K562 (cell line): Measurements from ENCODE around the gene PIGQ. TPM values are rescaled to one million over a fixed set of nuclear protein-coding genes. Genes with fewer than 3 reads are reported as not detected.

Experiments
- ATAC-seq: fragments of 200-7000 bp; cut with Tn5 transposase; 3 replicates; pipeline ENCODE4 v1.9.1; 2020; ENCODE audit warnings: moderate library complexity
- BruUV-seq: library from RNA; stranded (reverse); fragments of 400-500 nt; replicated peaks from 2 replicates; lab custom pipeline; 2021; lab: Mats Ljungman, UMichigan
- CTCF ChIA-PET: fragments of 300-600 bp; formaldehyde crosslinking; extraction: SDS; loops from one replicate; lab custom pipeline; 2021; ENCODE audit warnings: low intra/inter-chr PET ratio; lab: Yijun Ruan, JAX
- POLR2A ChIA-PET: fragments of 300-600, 350-650 bp; sonication (Branson Sonifier 250); formaldehyde crosslinking; extraction: SDS; loops from one replicate; lab custom pipeline; 2021; ENCODE audit warnings: antibody characterized with exemption, inconsistent platforms; lab: Yijun Ruan, JAX
- DNase-seq, 4 experiments: peaks; one replicate each; pipeline versions ENCODE4 v3.0.0 to v3.0.0-alpha.2; 2011 to 2018; ENCODE audit warnings: low spot score in 3 of 4, mixed read lengths in 3 of 4; ENCODE audit errors: extremely low read depth in 1 of 4
- FAIRE-seq: peaks from 2 replicates; lab custom pipeline; 2011; peaks lifted over from hg19 to GRCh38; lab: Jason Lieb, UNC
- H2AFZ ChIP-seq: 2 replicates; pipeline ENCODE4 v1.6.0; 2011; ENCODE audit warnings: low read depth, low read length, control low read depth, inconsistent platforms
- H3K27ac ChIP-seq: fragments of 200-600 bp; 3 replicates; pipeline ENCODE4 v1.8.0; 2011; ENCODE audit warnings: low read depth, mild to moderate bottlenecking, control low read depth, inconsistent platforms, low read length, moderate library complexity, mixed read lengths; ENCODE audit errors: extremely low read depth
- H3K27me3 ChIP-seq, 2 experiments: fragments of 300-600 bp in 1 of 2; 2 replicates in 1 of 2; 3 replicates in 1 of 2; pipeline versions ENCODE4 v1.6.0 to v1.8.0; 2011; ENCODE audit warnings: inconsistent platforms in 2 of 2, low read length in 2 of 2, mild to moderate bottlenecking in 1 of 2, mixed read lengths in 1 of 2, moderate library complexity in 1 of 2; ENCODE audit not compliant: control insufficient read depth in 2 of 2, insufficient read depth in 2 of 2
- H3K36me3 ChIP-seq: fragments of 300-600 bp; 3 replicates; pipeline ENCODE4 v1.8.0; 2011; ENCODE audit warnings: mild to moderate bottlenecking, low read length, inconsistent platforms; ENCODE audit not compliant: control insufficient read depth, insufficient read depth
- H3K4me1 ChIP-seq, 2 experiments: fragments of 200-600 bp in 1 of 2; replicated peaks in 1 of 2; 2 replicates in 1 of 2; 3 replicates in 1 of 2; pipeline versions ENCODE4 v1.5.1 to v1.8.0; 2011; ENCODE audit warnings: inconsistent platforms in 2 of 2, low read length in 2 of 2, mild to moderate bottlenecking in 1 of 2, mixed read lengths in 1 of 2, moderate library complexity in 1 of 2; ENCODE audit not compliant: control insufficient read depth in 2 of 2, insufficient read depth in 2 of 2
- H3K4me2 ChIP-seq: 2 replicates; pipeline ENCODE4 v1.6.1; 2011; ENCODE audit warnings: low read length, control low read depth, inconsistent platforms, mixed read lengths; ENCODE audit not compliant: insufficient read depth
- H3K4me3 ChIP-seq: fragments of 200-600 bp; sonication (generic), shearing (Covaris generic); 2 replicates; pipeline ENCODE4 v1.5.1; 2016; ENCODE audit warnings: control low read depth, inconsistent platforms
- H3K79me2 ChIP-seq: fragments of 200-600 bp; 3 replicates; pipeline ENCODE4 v1.8.0; 2011; ENCODE audit warnings: low read length, inconsistent platforms; ENCODE audit not compliant: control insufficient read depth, insufficient read depth
- H3K9ac ChIP-seq, 2 experiments: 2 replicates each; pipeline versions ENCODE4 v1.6.0 to v1.6.1; 2011; ENCODE audit warnings: low read depth in 2 of 2, low read length in 2 of 2, control low read depth in 1 of 2, inconsistent platforms in 1 of 2, mild to moderate bottlenecking in 1 of 2, mixed read lengths in 1 of 2; ENCODE audit not compliant: insufficient read depth in 1 of 2
- H3K9me1 ChIP-seq: one replicate; pipeline ENCODE4 v1.6.0; 2011; ENCODE audit warnings: inconsistent platforms, mild to moderate bottlenecking, low read length, moderate library complexity; ENCODE audit not compliant: control insufficient read depth, insufficient read depth
- H3K9me3 ChIP-seq: replicated peaks from 2 replicates; pipeline ENCODE4 v1.5.1; 2011; ENCODE audit warnings: low read depth, low read length, inconsistent platforms; ENCODE audit not compliant: control insufficient read depth, insufficient read depth
- H4K20me1 ChIP-seq: replicated peaks from 2 replicates; pipeline ENCODE4 v1.6.1; 2011; ENCODE audit warnings: low read length, inconsistent platforms, mixed read lengths; ENCODE audit not compliant: control insufficient read depth, insufficient read depth
- ARHGAP35 ChIP-seq: fragments of 450-650 bp; IDR thresholded peaks from 2 replicates; pipeline ENCODE4 v1.6.1; 2018; ENCODE audit not compliant: partially characterized antibody
- BHLHE40 ChIP-seq: IDR thresholded peaks from 2 replicates; pipeline ENCODE4 v1.6.1; 2011; ENCODE audit warnings: low read length, improper control_type of control experiment
- BRCA1 ChIP-seq, 2 experiments: fragments of 450-650 bp in 1 of 2; sonication (generic) in 1 of 2; formaldehyde crosslinking in 1 of 2; IDR thresholded peaks; 2 replicates each; pipeline versions ENCODE4 v1.5.0 to v1.6.1; 2017 to 2020; ENCODE audit warnings: mild to moderate bottlenecking in 1 of 2, missing genetic modification reagents in 1 of 2
- CCAR2 ChIP-seq: fragments of 200-400 bp; formaldehyde crosslinking; IDR thresholded peaks from 2 replicates; pipeline ENCODE4 v1.6.1; 2017; ENCODE audit warnings: mild to moderate bottlenecking, low read depth, low read length
- JUND ChIP-seq, 2 experiments: IDR thresholded peaks; 2 replicates in 1 of 2; 3 replicates in 1 of 2; pipeline ENCODE4 v1.6.1; 2011; ENCODE audit warnings: borderline replicate concordance in 2 of 2, low read depth in 2 of 2, low read length in 2 of 2, improper control_type of control experiment in 1 of 2, missing biosample characterization in 1 of 2, missing genetic modification characterization in 1 of 2, missing genetic modification reagents in 1 of 2
- MYNN ChIP-seq, 2 experiments: sonication (generic); formaldehyde crosslinking in 1 of 2; IDR thresholded peaks; 2 replicates each; pipeline versions ENCODE4 v1.5.0 to v1.6.1; 2016 to 2020; ENCODE audit warnings: antibody characterized with exemption in 1 of 2, missing genetic modification reagents in 1 of 2
- NR2C1 ChIP-seq, 2 experiments: fragments of 450-650 bp; IDR thresholded peaks; 2 replicates each; pipeline ENCODE4 v1.6.1; 2017; ENCODE audit warnings: mild to moderate bottlenecking in 2 of 2, antibody characterized with exemption in 1 of 2, inconsistent platforms in 1 of 2, missing compliant biosample characterization in 1 of 2, missing genetic modification characterization in 1 of 2
- SMAD2 ChIP-seq: fragments of 150-350 bp; IDR thresholded peaks from 2 replicates; pipeline ENCODE4 v1.6.1; 2014; ENCODE audit warnings: low read depth, mild to moderate bottlenecking, low read length
- SNIP1 ChIP-seq: fragments of 450-650 bp; IDR thresholded peaks from 2 replicates; pipeline ENCODE4 v1.7.1; 2017; ENCODE audit warnings: low read depth, mild to moderate bottlenecking
- TCF7L2 ChIP-seq: fragments of 150-350 bp; IDR thresholded peaks from 2 replicates; pipeline ENCODE4 v1.6.1; 2016; ENCODE audit warnings: low read depth, mild to moderate bottlenecking, low read length, moderate library complexity
- ZBTB33 ChIP-seq: sonication (generic); formaldehyde crosslinking; IDR thresholded peaks from 2 replicates; pipeline ENCODE4 v1.8.1; 2023; ENCODE audit warnings: mild to moderate bottlenecking, missing genetic modification reagents
- ZBTB5 ChIP-seq: fragments of 450-650 bp; IDR thresholded peaks from 2 replicates; pipeline ENCODE4 v1.6.1; 2017; ENCODE audit warnings: antibody characterized with exemption
- ZFP30 ChIP-seq: fragments of 250-450 bp; sonication (Bioruptor Pico); IDR thresholded peaks from 2 replicates; pipeline ENCODE4 v1.8.0; 2022; ENCODE audit warnings: moderate library complexity, mild to moderate bottlenecking, inconsistent platforms, borderline replicate concordance
- WGBS: fragments of 100-300 bp; shearing (Covaris generic); methylation state at CpG from one replicate; pipeline ENCODE4 v1.1.6; 2016; ENCODE audit warnings: low coverage, mixed read lengths; ENCODE audit not compliant: insufficient coverage; ENCODE audit errors: missing lambda C conversion rate; 5-methylcytosine and 5-hydroxymethylcytosine counted together
- in situ Hi-C: fragments of 300-500 bp; cut with MboI; formaldehyde crosslinking; loops from 4 replicates; pipeline ENCODE4 v1.15.0; 2018; ENCODE audit warnings: inconsistent platforms, mixed read lengths
- intact Hi-C: fragments of 100-400 bp; cut with micrococcal nuclease; formaldehyde crosslinking; loops from 2 replicates; pipeline ENCODE4 v1.14.2; 2022
- polyA plus RNA-seq, 8 experiments: library from polyadenylated mRNA; depleted of rRNA in 4 of 8; stranded (reverse) in 5 of 8; unstranded in 3 of 8; fragments of >200 nt; fragmentation: Nextera tagmentation in 2 of 8; fragmentation: Illumina TruSeq in 1 of 8; extraction: Ambion mirVana in 2 of 8; extraction: Trizol in 1 of 8; gene quantifications; 2 replicates each; pipeline versions ENCODE4 v1.2.1 to v1.2.3, GENCODE V29; 2011 to 2014; ENCODE audit warnings: inconsistent platforms in 1 of 8, missing spikeins in 1 of 8
- total RNA-seq, 7 experiments: library from RNA; depleted of rRNA in 6 of 7; stranded (reverse); fragments of >200 nt in 6 of 7; fragmentation: Illumina TruSeq in 2 of 7; extraction: Trizol in 2 of 7; gene quantifications; 2 replicates each; pipeline versions ENCODE4 v1.2.1 to v1.2.3, GENCODE V29; 2011 to 2021; ENCODE audit warnings: low replicate concordance in 1 of 7
- TF ChIP-seq, protein P1 (sequence below): sonication (generic); formaldehyde crosslinking; IDR thresholded peaks from 2 replicates; pipeline ENCODE4 v1.9.0; 2022; ENCODE audit warnings: mild to moderate bottlenecking, missing genetic modification reagents

PIGQ gene
- total and polyA plus RNA-seq, 9 of the 15 experiments (the other 6 are each of a cell fraction or from before 2014, with no cell fraction given): 0.20 to 49.6 (median 11.7) TPM

GRCh38 chr16:535446-536405 is 34.0 kb upstream of the PIGQ start:
- no peaks in the 10 kb centered on the region for H3K9me3 ChIP-seq
- peaks cover 7% of the 10 kb centered on the region for H3K9me1 ChIP-seq
- WGBS: 79% methylated on average over 35 of the region's 39 CpGs
- intact Hi-C loops: no loop called here
- FAIRE-seq (no peak), ATAC-seq (peak; percentile 72), DNase-seq (peak; percentile 50 to 67 (median 60))
- ChIA-PET CTCF (no interaction called here), POLR2A (interaction anchor here (1.1 kb wide), 1 partner anchor 18 kb away, joined by 4 read pairs; no protein-coding TSS in a partner anchor)
- no peak overlapping the region for H3K4me2 ChIP-seq
- in situ Hi-C loops: no loop called here
- no peak overlapping the region for H3K4me3 ChIP-seq
- H3K9ac ChIP-seq: peak overlapping the region in 1 of 2 experiments; percentile 88; a peak in 3 of 4 replicates
- peaks cover 6% of the 10 kb centered on the region; the same call in 1 of the 2 replicates for H4K20me1 ChIP-seq
- no peak overlapping the region; the same call in 2 of the 3 replicates for H3K27ac ChIP-seq
- peaks cover 67% of the 10 kb centered on the region; the same call in 1 of the 3 replicates for H3K36me3 ChIP-seq
- H3K79me2 ChIP-seq: peaks cover 96% of the 10 kb centered on the region
- BruUV-seq: no TSS peak
- peaks cover 2 to 80% of the 10 kb centered on the region in 2 experiments; a peak in 3 of 5 replicates for H3K4me1 ChIP-seq
- H2AFZ ChIP-seq: no peak overlapping the region
- H3K27me3 ChIP-seq: no peaks in the 10 kb centered on the region
- TF ChIP-seq, protein P1, sequence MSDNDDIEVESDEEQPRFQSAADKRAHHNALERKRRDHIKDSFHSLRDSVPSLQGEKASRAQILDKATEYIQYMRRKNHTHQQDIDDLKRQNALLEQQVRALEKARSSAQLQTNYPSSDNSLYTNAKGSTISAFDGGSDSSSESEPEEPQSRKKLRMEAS (CRISPR knock-in tag): peak; percentile 62
- no peak for TF ChIP-seq BRCA1 (IDR thresholded peaks at IDR 0.05)
- no peak for TF ChIP-seq BRCA1 (CRISPR knock-in tag; IDR thresholded peaks at IDR 0.05)
- no peak for TF ChIP-seq ZBTB5
- TF ChIP-seq ARHGAP35: no peak
- TF ChIP-seq ZFP30 (CRISPR knock-in tag): no peak
- TF ChIP-seq JUND (IDR thresholded peaks at IDR 0.05; ENCODE audit: borderline replicate concordance, low read depth, low read length): peak; percentile 24; the same call in 1 of the 2 replicates
- TF ChIP-seq JUND (tag; IDR thresholded peaks at IDR 0.05; ENCODE audit: borderline replicate concordance, low read depth, low read length): no peak
- peak; percentile 47; the same call in 1 of the 2 replicates for TF ChIP-seq BHLHE40
- peak; percentile 63; the same call in 1 of the 2 replicates for TF ChIP-seq NR2C1 (IDR thresholded peaks at IDR 0.05)
- peak; percentile 67; the same call in 1 of the 2 replicates for TF ChIP-seq NR2C1 (tag; IDR thresholded peaks at IDR 0.05)
- TF ChIP-seq SMAD2: no peak
- TF ChIP-seq SNIP1: no peak
- no peak for TF ChIP-seq CCAR2
- no peak for TF ChIP-seq TCF7L2
- TF ChIP-seq ZBTB33 (CRISPR knock-in tag): 0 out of 2 replicates have a peak, but pooled peaks have one; percentile 49
- peak; percentile 57; the same call in 1 of the 2 replicates for TF ChIP-seq MYNN (IDR thresholded peaks at IDR 0.05)
- TF ChIP-seq MYNN (CRISPR knock-in tag; IDR thresholded peaks at IDR 0.05): no peak
